OCI-LY3 (cell line): ENCODE measurements around the gene LHX4.

Experiments used
- H2AFZ ChIP-seq: fragments of 200-600, 300-600 bp; shearing (Covaris generic); 2 replicates; pipeline ENCODE4 v1.6.0; 2014; ENCODE audit warnings: antibody characterized with exemption, low read depth, low read length
- H3K27ac ChIP-seq: fragments of 200-600, 300-600 bp; sonication (generic); 2 replicates; pipeline ENCODE4 v1.5.1; 2014; ENCODE audit warnings: mild to moderate bottlenecking, low read length, moderate library complexity, mixed read lengths
- H3K27me3 ChIP-seq: fragments of 200-600, 300-600 bp; sonication (generic); 2 replicates; pipeline ENCODE4 v1.6.1; 2014; ENCODE audit warnings: low read depth, low read length, mixed read lengths
- H3K36me3 ChIP-seq: fragments of 200-600, 300-600 bp; sonication (generic); replicated peaks from 2 replicates; pipeline ENCODE3; 2014; ENCODE audit warnings: low read depth, low read length, mixed read lengths
- H3K4me1 ChIP-seq: fragments of 300-600, 200-600 bp; sonication (generic); 2 replicates; pipeline ENCODE4 v1.6.1; 2014; ENCODE audit warnings: low read length, mixed read lengths
- H3K4me2 ChIP-seq: fragments of 200-600, 300-600 bp; sonication (generic); 2 replicates; pipeline ENCODE4 v1.6.1; 2014; ENCODE audit warnings: low read length, mixed read lengths
- H3K4me3 ChIP-seq: fragments of 300-600, 200-600 bp; sonication (generic); 2 replicates; pipeline ENCODE4 v1.5.1; 2014; ENCODE audit warnings: antibody characterized with exemption, mild to moderate bottlenecking, low read length, moderate library complexity
- H3K79me2 ChIP-seq: fragments of 300-600, 200-600 bp; shearing (Covaris generic); 2 replicates; pipeline ENCODE4 v1.6.1; 2014; ENCODE audit warnings: mild to moderate bottlenecking, low read length, mixed read lengths
- H3K9ac ChIP-seq: fragments of 300-600, 200-600 bp; shearing (Covaris generic); 2 replicates; pipeline ENCODE4 v1.6.0; 2014; ENCODE audit warnings: mild to moderate bottlenecking, low read length, moderate library complexity
- H3K9me3 ChIP-seq: fragments of 200-600, 300-600 bp; shearing (Covaris generic); 2 replicates; pipeline ENCODE4 v1.6.1; 2014; ENCODE audit warnings: low read length, mixed read lengths; ENCODE audit not compliant: insufficient read depth
- H4K20me1 ChIP-seq: fragments of 200-600, 300-600 bp; sonication (generic); 2 replicates; pipeline ENCODE4 v1.6.1; 2016; ENCODE audit warnings: low read length, mixed read lengths; ENCODE audit not compliant: insufficient read depth
- EZH2phosphoT487 ChIP-seq: fragments of 200-600 bp; shearing (Covaris generic); IDR thresholded peaks from 2 replicates; pipeline ENCODE4 v1.6.1; 2018; ENCODE audit warnings: antibody characterized with exemption, mixed run types, low read depth
- TF ChIP-seq, protein P1 (sequence below): fragments of 200-600, 300-600 bp; sonication (generic); IDR thresholded peaks from 2 replicates; pipeline ENCODE4 v1.5.1; 2014; ENCODE audit warnings: antibody characterized with exemption, low read length, low read depth

LHX4 gene

DNA sequence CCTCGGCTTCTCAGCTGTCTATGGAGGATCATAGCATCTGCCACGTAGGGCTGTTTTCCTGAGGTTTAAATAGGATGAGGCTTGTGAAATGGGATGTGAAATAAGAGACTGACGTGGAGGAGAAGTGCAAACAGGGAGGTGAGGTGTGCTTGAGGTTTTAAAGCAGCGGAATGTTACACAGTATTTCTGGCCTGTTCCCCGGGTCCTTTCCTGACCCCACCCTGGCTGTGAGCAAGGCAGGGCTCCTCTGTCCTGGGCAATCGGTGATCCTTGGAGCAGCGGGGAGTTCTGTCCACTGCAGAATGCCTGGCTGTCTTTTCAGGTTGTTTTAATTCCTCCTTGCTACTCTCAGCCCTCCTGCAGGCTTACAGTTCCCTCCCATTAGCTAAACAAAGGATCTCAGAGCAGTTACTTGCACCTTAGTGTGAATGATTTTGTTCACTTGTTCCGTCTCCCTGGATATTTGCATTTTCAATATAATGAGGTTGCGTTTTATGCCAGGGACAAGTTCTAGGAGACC lies 38.6 kb downstream of the LHX4 start:
- no peaks in the 10 kb centered on the region for H4K20me1 ChIP-seq
- peaks cover 2% of the 10 kb centered on the region for H3K36me3 ChIP-seq
- H3K27ac ChIP-seq = no peak overlapping the region
- no peaks in the 10 kb centered on the region for H3K27me3 ChIP-seq
- H3K9ac ChIP-seq = no peak overlapping the region
- H3K9me3 ChIP-seq = no peaks in the 10 kb centered on the region
- H3K79me2 ChIP-seq = no peaks in the 10 kb centered on the region
- no peak overlapping the region for H3K4me2 ChIP-seq
- no peak overlapping the region for H2AFZ ChIP-seq
- H3K4me1 ChIP-seq = no peaks in the 10 kb centered on the region
- TF ChIP-seq EZH2phosphoT487 = no peak
- TF ChIP-seq, protein P1, sequence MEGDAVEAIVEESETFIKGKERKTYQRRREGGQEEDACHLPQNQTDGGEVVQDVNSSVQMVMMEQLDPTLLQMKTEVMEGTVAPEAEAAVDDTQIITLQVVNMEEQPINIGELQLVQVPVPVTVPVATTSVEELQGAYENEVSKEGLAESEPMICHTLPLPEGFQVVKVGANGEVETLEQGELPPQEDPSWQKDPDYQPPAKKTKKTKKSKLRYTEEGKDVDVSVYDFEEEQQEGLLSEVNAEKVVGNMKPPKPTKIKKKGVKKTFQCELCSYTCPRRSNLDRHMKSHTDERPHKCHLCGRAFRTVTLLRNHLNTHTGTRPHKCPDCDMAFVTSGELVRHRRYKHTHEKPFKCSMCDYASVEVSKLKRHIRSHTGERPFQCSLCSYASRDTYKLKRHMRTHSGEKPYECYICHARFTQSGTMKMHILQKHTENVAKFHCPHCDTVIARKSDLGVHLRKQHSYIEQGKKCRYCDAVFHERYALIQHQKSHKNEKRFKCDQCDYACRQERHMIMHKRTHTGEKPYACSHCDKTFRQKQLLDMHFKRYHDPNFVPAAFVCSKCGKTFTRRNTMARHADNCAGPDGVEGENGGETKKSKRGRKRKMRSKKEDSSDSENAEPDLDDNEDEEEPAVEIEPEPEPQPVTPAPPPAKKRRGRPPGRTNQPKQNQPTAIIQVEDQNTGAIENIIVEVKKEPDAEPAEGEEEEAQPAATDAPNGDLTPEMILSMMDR = no peak
- no peak overlapping the region for H3K4me3 ChIP-seq

DNA sequence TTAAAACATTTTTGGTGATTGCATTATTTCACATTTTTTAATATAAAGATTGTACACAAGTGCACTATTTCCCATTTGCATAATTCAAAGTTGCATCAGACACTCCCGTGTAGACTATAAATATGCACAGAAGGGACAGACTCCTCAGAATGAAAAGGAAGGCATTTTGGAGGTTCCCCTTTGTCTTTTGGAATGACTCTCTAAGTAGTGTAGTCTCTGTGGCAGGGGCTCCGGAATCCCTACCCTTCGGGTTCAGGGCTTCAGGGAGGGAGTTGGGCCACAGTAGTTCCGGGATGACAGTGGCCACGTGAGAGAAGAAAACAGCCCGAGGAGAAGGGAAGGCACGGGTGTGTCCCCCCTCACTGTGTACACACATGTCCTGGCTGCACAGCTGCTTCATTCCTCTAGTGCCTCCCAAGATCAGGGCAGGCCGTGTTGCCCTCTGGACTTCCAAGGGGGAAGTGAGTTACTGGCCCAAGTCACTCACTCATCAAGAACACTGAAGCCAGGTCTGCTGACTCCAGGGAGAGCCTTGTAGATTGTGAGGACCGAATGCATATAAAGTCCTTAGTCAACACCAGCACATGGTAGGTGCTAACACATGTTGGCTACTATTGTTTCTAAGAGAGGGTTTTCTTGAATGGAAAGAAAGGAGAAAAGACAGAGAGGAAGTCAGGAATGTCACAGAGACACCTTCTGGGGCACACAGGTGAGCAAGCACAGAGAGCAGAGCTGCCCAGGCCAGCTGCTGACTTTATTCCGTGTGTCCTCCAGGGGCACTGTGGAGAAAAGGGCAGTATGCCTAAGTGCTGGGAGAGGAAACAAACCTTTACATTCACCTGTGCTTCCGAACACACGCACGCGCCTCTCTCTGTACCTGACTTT lies 39.8 kb downstream of the LHX4 start:
- Histone ChIP-seq H4K20me1 (no peaks in the 10 kb centered on the region), H3K9me3 (no peaks in the 10 kb centered on the region), H3K4me2 (no peak overlapping the region), H3K4me3 (no peak overlapping the region), H3K9ac (no peak overlapping the region), H3K4me1 (no peaks in the 10 kb centered on the region), H3K27ac (no peak overlapping the region), H3K27me3 (no peaks in the 10 kb centered on the region), H2AFZ (no peak overlapping the region), H3K36me3 (peaks cover 14% of the 10 kb centered on the region), H3K79me2 (no peaks in the 10 kb centered on the region)
- TF ChIP-seq, protein P1 = peak; percentile 42
- TF ChIP-seq EZH2phosphoT487 = no peak

DNA sequence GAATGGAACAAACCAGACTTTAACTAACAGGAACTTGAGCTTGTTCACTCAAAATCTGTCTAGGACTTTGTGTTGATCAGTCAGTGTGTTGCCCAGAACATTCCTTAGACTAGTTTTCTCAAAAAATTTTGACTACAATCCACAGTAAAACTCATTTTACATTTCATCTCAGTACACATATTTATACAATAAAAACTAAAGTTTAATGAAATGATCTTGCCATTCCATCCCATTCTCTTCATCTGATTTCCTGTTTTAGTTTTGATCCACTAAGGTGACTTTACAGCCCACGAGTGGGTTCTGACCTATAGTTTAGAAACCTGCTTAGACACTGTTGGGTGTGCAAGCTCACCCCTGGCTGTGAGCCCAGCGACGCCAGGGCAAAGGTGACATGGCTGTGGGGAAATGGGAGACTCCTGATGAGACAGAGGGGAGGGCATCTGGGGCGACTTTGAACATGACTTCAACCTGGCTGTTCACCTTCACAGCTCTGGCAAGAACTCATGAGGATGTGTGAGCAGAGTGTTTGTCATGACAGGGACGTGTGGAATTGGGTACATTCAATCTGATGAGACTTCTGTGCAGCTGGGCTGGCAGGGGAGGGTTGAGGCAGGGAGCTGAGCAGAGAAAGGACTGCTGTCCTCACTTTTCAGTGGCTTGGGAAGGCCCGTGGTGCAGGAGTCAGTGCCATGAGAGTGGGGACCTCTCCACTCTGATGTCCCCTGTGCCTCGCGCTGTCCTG lies 40.6 kb downstream of the LHX4 start:
- H3K4me2 ChIP-seq = no peak overlapping the region
- no peaks in the 10 kb centered on the region for H3K4me1 ChIP-seq
- H3K27ac ChIP-seq = no peak overlapping the region
- H3K79me2 ChIP-seq = no peaks in the 10 kb centered on the region
- H3K27me3 ChIP-seq = no peaks in the 10 kb centered on the region
- H3K9me3 ChIP-seq = no peaks in the 10 kb centered on the region
- no peak overlapping the region for H3K9ac ChIP-seq
- no peak overlapping the region for H3K4me3 ChIP-seq
- no peak for TF ChIP-seq EZH2phosphoT487
- H3K36me3 ChIP-seq = peaks cover 14% of the 10 kb centered on the region
- no peak overlapping the region for H2AFZ ChIP-seq
- H4K20me1 ChIP-seq = no peaks in the 10 kb centered on the region

DNA sequence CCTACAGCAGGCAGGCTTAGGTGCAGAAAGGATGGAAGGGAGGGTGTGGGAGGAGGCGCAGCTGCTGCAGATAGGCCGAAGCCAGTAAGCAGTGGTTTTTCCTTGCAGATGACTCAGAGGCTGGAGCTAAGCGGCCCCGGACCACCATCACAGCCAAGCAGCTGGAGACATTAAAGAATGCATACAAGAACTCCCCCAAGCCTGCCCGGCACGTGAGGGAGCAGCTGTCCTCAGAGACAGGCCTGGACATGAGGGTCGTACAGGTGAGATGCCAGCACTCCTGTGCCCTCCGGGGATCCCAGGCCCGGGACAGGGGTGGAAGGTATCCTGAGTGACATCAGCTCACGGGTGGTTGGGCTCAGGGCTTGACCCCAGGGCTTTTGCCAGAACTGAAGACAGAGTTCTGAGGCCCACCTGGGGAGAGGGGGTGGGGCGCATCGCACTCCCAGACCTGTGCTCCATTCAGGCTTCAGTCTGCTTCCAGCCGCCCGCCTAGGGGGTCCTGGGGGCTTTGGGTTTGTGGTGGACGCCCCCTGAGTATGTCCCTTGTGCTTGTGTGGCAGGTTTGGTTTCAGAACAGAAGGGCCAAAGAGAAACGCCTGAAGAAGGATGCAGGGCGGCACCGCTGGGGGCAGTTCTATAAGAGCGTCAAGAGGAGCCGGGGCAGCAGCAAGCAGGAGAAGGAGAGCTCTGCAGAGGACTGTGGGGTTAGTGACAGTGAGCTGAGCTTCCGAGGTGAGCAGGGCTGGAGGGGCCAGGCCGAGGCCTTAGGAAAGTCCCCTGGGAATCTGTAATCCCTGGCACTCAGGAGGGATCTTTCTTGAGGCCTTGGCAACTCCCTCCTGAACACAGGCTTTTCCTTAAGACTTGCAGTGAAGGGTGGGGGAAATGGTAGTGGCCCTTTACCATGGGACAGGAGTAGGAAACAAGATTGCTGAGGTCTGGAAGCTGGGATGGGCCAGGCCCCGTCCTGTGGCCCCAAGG lies 41.5 kb downstream of the LHX4 start:
- Histone ChIP-seq H3K27me3 (no peaks in the 10 kb centered on the region), H2AFZ (no peak overlapping the region), H3K9ac (no peak overlapping the region), H3K4me2 (no peak overlapping the region), H3K79me2 (no peaks in the 10 kb centered on the region), H3K9me3 (no peaks in the 10 kb centered on the region), H3K4me3 (no peak overlapping the region), H3K4me1 (no peaks in the 10 kb centered on the region), H4K20me1 (no peaks in the 10 kb centered on the region), H3K27ac (no peak overlapping the region), H3K36me3 (peaks cover 14% of the 10 kb centered on the region)
- TF ChIP-seq EZH2phosphoT487 = no peak
- TF ChIP-seq, protein P1 = no peak
